Colonic mucosa (tissue), 4 donors: ENCODE measurements around the gene SPON1. TPM values are rescaled to one million over a fixed set of nuclear protein-coding genes. Genes with fewer than 3 reads are reported as not detected.
A peak's percentile ranks its signal among the peaks of the same experiment; 100 is the strongest.
"Not testable (repeated sequence)": the region's sequence is repeated elsewhere in the genome, so short reads cannot be mapped to it uniquely, and the experiment has no call there.

Source experiments
- DNase-seq: peaks from one replicate; pipeline ENCODE4 v3.0.0-alpha.2; 2020
- H3K27ac ChIP-seq: fragments of 200-600 bp; one replicate; pipeline ENCODE4 v1.8.0; 2021
- H3K27me3 ChIP-seq: fragments of 200-600 bp; one replicate; pipeline ENCODE4 v1.8.0; 2021
- H3K36me3 ChIP-seq: fragments of 200-600 bp; one replicate; pipeline ENCODE4 v1.8.0; 2021
- H3K4me1 ChIP-seq: fragments of 200-600 bp; one replicate; pipeline ENCODE4 v1.8.0; 2021; ENCODE audit warnings: mild to moderate bottlenecking
- H3K4me3 ChIP-seq: fragments of 200-600 bp; one replicate; pipeline ENCODE4 v1.8.0; 2021
- H3K9ac ChIP-seq, 2 donors: one replicate each; pipeline ENCODE4 v1.7.0; 2013; ENCODE audit warnings: control low read depth in 2 of 2, low read depth in 2 of 2, low read length in 2 of 2
- H3K9me3 ChIP-seq: fragments of 200-600 bp; one replicate; pipeline ENCODE4 v1.8.0; 2021
- intact Hi-C: fragments of 100-400 bp; cut with DNase I; formaldehyde crosslinking; loops from one replicate; pipeline ENCODE4 v1.14.1; 2022
- total RNA-seq, 2 donors: library from RNA; stranded (reverse); fragmentation: NEBNext Ultra II Directional in 1 of 2; extraction: Animal tissue kit (Norgen Biotek cat#: 25700) in 1 of 2; gene quantifications; one replicate each; pipeline ENCODE4 v1.2.1, GENCODE V29; 2021
- TF ChIP-seq, protein P1 (sequence below): fragments of 200-600 bp; IDR thresholded peaks from one replicate; pipeline ENCODE4 v1.8.0; 2022; ENCODE audit warnings: antibody characterized with exemption, mild to moderate bottlenecking
- donor health status: healthy.
- donor health status: DM: no; HTN: no; CAD: no.
- donor health status: DM: no; HTN: no; CAD: no.

SPON1 gene
- total RNA-seq, 2 donors from 2014 or later, result 91.4 to 93.9 TPM

GRCh38 chr11:13923182-13923581 lies 39.3 kb upstream of the SPON1 start:
- DNase-seq, result no peak
- H3K27ac ChIP-seq, result no peak overlapping the region
- no peaks in the 10 kb centered on the region for H3K36me3 ChIP-seq
- no peak overlapping the region for H3K4me3 ChIP-seq
- no peaks in the 10 kb centered on the region for H3K9me3 ChIP-seq
- intact Hi-C loops, result no loop called here
- TF ChIP-seq, protein P1, sequence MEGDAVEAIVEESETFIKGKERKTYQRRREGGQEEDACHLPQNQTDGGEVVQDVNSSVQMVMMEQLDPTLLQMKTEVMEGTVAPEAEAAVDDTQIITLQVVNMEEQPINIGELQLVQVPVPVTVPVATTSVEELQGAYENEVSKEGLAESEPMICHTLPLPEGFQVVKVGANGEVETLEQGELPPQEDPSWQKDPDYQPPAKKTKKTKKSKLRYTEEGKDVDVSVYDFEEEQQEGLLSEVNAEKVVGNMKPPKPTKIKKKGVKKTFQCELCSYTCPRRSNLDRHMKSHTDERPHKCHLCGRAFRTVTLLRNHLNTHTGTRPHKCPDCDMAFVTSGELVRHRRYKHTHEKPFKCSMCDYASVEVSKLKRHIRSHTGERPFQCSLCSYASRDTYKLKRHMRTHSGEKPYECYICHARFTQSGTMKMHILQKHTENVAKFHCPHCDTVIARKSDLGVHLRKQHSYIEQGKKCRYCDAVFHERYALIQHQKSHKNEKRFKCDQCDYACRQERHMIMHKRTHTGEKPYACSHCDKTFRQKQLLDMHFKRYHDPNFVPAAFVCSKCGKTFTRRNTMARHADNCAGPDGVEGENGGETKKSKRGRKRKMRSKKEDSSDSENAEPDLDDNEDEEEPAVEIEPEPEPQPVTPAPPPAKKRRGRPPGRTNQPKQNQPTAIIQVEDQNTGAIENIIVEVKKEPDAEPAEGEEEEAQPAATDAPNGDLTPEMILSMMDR, result no peak
- no peaks in the 10 kb centered on the region for H3K27me3 ChIP-seq
- H3K9ac ChIP-seq, result no peak overlapping the region
- no peaks in the 10 kb centered on the region for H3K4me1 ChIP-seq

- Histone ChIP-seq H3K9ac (no peak overlapping the region), H3K27me3 (no peaks in the 10 kb centered on the region), H3K36me3 (no peaks in the 10 kb centered on the region), H3K4me3 (no peak overlapping the region), H3K9me3 (no peaks in the 10 kb centered on the region), H3K27ac (peak overlapping the region; percentile 34), H3K4me1 (no peaks in the 10 kb centered on the region)
- TF ChIP-seq, protein P1, result no peak
- no peak for DNase-seq
- intact Hi-C loops, result no loop called here
Measured at GRCh38 chr11:13923716-13924650, 38.5 kb upstream of the SPON1 start.

- TF ChIP-seq, protein P1, result no peak
- DNase-seq, result no peak
- H3K9ac ChIP-seq, result no peak overlapping the region
- H3K27me3 ChIP-seq, result no peaks in the 10 kb centered on the region
- H3K9me3 ChIP-seq, result no peaks in the 10 kb centered on the region
- no peaks in the 10 kb centered on the region for H3K4me1 ChIP-seq
- intact Hi-C loops, result no loop called here
- H3K27ac ChIP-seq, result no peak overlapping the region
- H3K36me3 ChIP-seq, result no peaks in the 10 kb centered on the region
- no peak overlapping the region for H3K4me3 ChIP-seq
Measured at GRCh38 chr11:13924801-13925327, 37.7 kb upstream of the SPON1 start.

DNA sequence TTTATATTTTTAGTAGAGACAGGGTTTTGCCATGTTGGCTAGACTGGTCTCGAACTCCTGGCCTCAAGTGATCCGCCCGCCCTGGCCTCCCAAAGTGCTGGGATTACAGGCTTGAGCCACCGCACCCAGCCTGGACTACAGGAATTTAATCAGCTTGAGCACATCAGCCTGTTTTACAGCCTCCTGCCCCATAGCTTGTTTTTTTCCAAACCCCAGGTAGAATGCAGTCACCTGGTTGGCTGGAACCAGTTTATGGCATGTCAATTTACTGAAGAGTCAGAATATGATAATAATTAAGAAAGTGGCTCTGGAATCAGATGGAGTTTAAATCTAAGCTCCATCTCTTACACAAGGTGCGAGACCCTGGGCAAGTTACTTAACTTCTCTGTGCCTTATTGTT lies 36.2 kb upstream of the SPON1 start:
- H3K36me3 ChIP-seq, H3K27me3 ChIP-seq, H3K9me3 ChIP-seq, H3K4me1 ChIP-seq, H3K4me3 ChIP-seq, intact Hi-C loops, H3K27ac ChIP-seq, DNase-seq, H3K9ac ChIP-seq: not testable (repeated sequence)

- Histone ChIP-seq H3K9me3 (no peaks in the 10 kb centered on the region), H3K27me3 (no peaks in the 10 kb centered on the region), H3K4me1 (no peaks in the 10 kb centered on the region), H3K27ac (no peak overlapping the region), H3K9ac (no peak overlapping the region), H3K36me3 (no peaks in the 10 kb centered on the region), H3K4me3 (no peak overlapping the region)
- intact Hi-C loops, result no loop called here
- TF ChIP-seq, protein P1, result no peak
- no peak for DNase-seq
Measured at GRCh38 chr11:13926981-13927380, 35.5 kb upstream of the SPON1 start.

GRCh38 chr11:13927481-13927880 lies 35.0 kb upstream of the SPON1 start:
- H3K27ac ChIP-seq, result no peak overlapping the region
- intact Hi-C loops, result no loop called here
- no peak overlapping the region for H3K4me3 ChIP-seq
- no peaks in the 10 kb centered on the region for H3K36me3 ChIP-seq
- no peak overlapping the region for H3K9ac ChIP-seq
- DNase-seq, result no peak
- no peaks in the 10 kb centered on the region for H3K4me1 ChIP-seq
- H3K27me3 ChIP-seq, result no peaks in the 10 kb centered on the region
- TF ChIP-seq, protein P1, result no peak
- no peaks in the 10 kb centered on the region for H3K9me3 ChIP-seq
